Anterior cingulate cortex (tissue), 58 donors: ENCODE results near the gene NR3C1.
A peak's percentile ranks its signal among the peaks of the same experiment; 100 is the strongest.

Experiments used
- DNase-seq, 58 donors: peaks; one replicate each; lab custom pipeline; 2025; lab: John Stamatoyannopoulos, UW

NR3C1 gene

GRCh38 chr5:143427122-143427735 lies 23.7 kb upstream of the NR3C1 start:
- DNase-seq = no peak

GRCh38 chr5:143426437-143426991 lies 23.0 kb upstream of the NR3C1 start:
- DNase-seq = no peak

GRCh38 chr5:143425835-143426234 lies 22.3 kb upstream of the NR3C1 start:
- no peak for DNase-seq

GRCh38 chr5:143418140-143418866 lies 14.8 kb upstream of the NR3C1 start:
- DNase-seq = no peak

DNA sequence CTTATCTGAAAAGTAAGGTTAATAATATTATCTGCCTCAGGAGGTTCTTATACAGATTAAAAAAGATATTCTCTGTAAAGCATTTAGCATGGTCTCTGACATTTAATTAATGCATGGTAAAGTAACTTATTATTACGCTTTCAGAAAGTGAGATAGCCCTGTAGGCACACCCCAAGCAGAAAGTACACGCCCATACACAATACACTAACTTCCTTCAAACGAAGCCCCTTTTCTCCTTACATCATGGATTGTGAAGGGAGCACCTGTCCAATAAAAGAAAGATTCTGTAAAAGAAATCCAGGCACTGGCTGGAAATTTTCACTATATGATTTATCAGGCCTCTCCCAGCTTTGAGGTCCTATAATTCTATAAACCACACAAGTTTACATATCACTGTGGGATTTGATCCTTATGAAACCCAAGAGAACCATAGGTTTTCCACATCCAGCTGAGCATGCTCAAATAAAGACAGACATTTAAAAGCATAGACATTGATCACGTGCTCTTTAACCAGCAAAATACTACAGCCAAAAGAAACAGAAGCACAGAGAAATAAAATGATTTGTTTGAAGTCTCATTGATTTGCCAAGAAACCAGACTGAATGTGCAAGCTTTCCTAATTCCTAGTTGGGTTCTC lies 14.1 kb upstream of the NR3C1 start:
- DNase-seq = no peak

DNA sequence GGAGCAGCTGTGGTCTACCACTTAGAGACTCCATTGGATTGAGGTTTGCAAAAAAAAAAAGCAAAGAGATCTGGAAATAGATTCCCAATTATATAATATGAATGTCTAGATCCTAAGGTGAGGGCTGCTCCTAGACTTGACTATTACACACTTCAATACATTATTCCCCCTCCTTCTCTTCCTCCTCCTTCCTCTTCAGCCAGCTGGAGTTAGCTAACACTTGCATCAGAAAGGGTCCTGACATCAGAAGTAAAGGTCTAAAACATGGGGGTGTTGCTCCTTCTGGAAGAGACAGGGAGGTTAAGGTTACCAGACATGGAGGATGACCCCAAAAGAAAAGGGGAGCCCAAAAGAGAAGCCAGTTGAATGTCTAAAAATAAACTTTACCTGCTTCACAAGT lies 12.9 kb upstream of the NR3C1 start:
- DNase-seq = no peak

GRCh38 chr5:143413958-143414669 lies 10.6 kb upstream of the NR3C1 start:
- DNase-seq = peak in 2 of 58 donors; percentile 8 to 28

DNA sequence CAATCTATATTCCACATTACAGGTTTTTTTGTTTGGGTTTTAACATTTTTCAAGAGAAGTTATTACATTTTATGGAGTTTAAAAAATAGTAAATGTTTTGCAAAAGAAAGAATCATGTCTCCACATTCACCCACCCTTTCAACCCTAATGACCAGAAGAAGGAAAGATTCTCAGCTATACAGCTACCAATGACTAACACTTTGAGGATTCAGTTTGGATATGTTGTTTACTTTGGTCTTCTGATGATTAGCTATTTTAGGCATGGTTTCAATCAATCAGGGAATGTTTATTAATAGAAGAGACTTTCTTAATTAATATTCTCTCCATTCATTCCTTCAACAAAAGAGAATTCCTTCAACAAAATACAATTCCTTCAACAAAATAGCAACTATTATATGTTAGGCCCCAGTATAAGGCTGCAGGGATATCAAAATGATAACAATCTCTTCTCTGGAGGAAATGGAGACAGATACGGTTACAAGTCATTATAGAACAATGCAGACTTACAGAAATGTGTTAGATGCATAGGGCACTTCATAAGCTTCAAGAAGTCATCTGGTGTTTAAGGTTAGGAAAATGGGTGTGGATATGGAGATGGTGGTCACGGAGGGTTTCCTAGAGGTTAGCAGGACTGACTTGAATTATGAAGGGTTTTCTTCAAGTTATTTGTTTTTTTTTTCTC lies 9.3 kb upstream of the NR3C1 start:
- no peak for DNase-seq

DNA sequence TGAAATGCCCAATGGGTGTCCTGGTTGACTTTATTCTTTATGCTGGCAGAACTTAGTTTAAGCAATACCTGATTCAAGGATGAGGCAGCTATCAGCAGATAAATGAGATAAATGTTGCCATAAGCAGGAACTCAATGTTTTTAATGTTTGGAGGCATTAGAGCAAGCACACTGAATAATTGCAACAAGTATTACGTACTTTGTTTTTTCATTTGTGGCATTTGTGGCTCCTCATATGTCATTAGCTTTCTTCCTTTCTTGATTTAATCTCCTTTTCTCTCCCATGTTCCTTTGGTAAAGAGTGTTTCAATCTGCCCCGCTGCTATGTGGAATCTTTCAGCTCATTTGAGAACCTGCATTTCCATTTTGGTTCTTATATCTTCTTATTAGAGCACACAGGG lies 6.4 kb upstream of the NR3C1 start:
- DNase-seq = no peak

- DNase-seq = no peak
These were observed 2.9 kb upstream of the NR3C1 start for GRCh38 chr5:143406408-143406807.

- DNase-seq = no peak
These were observed 2.3 kb upstream of the NR3C1 start for GRCh38 chr5:143405849-143406098.

GRCh38 chr5:143405063-143405848 lies 1.8 kb upstream of the NR3C1 start:
- peak; percentile 17 to 90 (median 80) for DNase-seq

DNA sequence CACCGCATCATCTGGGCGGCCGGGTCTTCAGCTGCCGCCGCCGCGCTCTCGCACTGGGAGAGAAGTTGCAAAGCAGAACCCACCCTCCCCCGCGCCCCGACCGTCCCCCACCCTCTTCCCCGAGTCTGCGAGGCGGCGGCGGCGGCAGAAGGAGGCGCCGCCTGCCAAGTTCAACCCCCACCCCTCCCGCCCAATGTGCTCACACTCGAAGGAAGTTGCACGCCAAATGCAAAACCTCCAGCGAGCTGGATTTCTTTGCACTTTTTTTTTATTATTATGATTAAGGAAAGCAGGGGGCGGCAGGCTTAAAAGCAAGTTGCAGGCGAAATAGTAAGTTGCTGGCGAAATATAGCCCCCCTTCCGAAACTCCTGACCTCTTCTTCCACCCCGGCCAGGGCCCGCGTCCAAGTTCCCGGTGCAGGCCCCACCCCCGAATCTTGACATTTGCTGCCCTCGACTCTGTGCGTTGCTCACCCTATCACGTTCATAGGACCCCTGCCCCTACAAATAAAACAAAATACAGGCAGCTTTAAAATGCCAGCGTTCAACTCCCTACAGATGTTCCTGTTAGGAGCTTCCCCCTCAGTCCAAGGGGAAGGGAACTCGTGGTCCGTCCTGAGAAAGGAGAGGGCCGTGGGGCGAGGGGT lies 1.1 kb upstream of the NR3C1 start:
- DNase-seq = peak in 54 of 58 donors; percentile 28 to 91 (median 78)

- no peak for DNase-seq
These were observed 223 bp downstream of the NR3C1 start for GRCh38 chr5:143403334-143403592.

GRCh38 chr5:143402553-143403333 lies 743 bp downstream of the NR3C1 start:
- peak in 49 of 58 donors; percentile 18 to 74 (median 60) for DNase-seq

DNA sequence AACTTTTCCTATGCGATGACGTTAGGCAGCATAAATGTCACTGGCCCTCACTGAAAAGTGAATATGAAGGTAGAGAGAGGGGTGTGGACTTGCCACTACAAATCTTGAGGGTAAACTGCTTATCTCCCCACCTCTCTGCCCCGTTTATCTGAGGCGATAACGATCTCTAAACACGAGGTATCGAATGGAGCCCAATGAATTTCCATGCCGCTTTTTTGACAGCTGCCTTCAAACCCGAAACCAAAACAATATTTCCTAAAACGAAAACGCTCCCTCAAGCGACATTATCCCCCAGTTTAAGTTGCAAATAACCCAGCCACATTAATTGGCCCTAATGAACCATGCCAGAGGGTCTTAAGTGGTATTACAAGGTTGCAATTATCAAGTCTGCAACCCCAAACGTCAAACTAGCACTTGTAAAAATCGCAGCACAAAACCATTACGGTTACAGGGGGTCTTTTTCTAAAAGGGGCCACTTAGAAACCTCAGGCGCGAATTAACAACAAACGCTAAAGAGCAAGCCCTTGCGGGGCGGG lies 1.4 kb downstream of the NR3C1 start:
- DNase-seq = peak in 6 of 58 donors; percentile 9 to 42 (median 24)

DNA sequence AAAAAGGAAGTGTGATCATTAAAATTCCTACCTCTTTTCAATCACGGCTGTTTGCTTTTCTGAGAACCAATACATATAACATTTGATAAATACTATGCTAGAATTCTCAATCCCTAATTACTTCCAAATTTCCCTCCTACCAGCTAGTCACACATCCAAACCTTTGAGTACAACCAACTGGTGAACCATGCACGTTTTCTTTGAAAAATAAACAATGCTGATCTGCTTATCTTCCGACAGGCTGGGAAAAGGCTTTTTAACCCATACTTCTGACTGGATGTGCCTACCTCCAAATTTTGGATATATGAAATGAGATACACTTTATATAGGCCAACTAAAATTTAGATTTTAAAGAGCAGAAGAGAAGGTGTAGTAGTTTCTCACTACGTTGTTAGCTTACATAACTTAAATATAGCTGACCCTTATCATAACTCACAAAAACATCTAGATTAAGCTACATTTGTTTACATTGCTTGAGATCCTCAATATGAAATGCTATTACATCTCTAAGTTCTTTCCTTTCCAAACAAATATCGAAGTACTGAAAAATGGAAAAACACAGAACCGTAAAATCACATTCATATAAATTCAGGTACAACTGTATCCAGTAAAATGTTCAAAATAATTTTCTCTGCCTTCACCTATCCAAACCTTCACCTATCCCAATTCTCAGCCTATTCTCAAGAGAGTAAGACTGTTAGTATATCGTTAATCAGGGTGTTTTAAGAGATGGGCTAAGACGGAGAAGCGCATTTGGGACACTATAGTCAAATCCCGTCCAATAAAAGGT lies 2.1 kb downstream of the NR3C1 start:
- DNase-seq = no peak
